GM21381 (cell line): ENCODE measurements around the gene TKT.

Experiments
- ATAC-seq: cut with Tn5 transposase; IDR thresholded peaks from one replicate; pipeline ENCODE4 v1.9.1; 2021; ENCODE audit warnings: mild to moderate bottlenecking, moderate library complexity; ENCODE audit not compliant: unreplicated experiment

TKT gene

DNA sequence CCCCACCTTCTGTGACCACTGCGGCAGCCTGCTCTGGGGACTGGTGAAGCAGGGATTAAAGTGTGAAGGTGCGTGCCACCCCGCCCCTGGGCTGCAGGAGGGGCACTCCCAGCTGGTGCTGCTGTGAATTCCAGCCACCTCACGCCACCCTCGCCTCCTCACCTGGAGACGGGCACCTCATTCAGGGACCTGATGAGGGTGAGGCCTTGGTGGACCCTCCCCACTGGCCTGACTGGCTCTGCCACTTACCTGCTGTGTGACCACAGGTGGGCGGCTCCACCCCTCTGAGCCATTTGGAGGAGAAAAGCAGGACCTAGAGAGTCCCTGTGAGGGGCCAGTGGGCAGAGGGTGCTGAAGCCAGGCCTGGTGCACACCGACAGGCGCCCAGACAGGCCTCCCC is 72.3 kb downstream of the TKT start:
- no peak for ATAC-seq

DNA sequence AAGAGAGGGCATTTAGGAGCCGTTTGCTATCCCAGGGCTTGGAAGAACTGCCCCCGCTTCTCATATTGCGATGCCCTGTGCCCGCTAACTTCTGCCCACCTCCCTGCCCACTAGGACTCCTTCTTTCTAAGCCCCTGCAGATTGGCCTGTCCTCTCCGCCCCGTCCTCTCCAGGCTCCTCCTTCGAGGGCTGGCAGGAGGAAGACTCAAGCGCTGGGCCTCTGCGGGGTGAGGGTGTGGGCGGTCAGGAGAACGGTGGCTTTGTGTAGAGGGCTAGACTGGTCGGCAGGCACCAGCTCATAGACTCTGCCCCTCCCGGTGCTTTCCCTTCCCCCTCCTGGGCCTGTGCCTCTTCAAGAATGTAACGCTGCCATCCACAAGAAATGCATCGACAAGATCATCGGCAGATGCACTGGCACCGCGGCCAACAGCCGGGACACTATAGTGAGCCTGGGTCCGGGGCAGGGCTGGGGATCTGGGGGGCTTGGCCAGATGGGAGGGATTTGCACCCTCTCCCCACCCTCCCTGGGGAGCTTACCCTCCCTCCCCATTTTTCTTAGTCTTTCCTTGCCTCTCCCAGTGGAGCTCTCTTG is 73.0 kb downstream of the TKT start:
- no peak for ATAC-seq

DNA sequence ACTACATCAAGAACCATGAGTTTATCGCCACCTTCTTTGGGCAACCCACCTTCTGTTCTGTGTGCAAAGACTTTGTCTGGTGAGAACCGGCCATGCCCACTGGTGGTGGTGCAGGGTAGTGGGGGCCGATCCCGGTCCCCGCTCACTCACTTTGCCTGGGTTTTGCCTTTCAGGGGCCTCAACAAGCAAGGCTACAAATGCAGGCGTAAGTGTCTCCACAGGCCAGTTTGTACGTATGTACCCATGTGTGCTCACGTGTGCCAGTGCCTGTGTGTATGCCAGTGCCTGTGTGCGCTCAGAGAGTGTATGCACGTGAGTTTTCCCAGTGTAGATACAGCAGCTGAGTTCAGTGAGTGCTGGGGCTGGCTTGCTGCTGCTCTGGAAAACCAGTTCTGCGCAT is 74.3 kb downstream of the TKT start:
- ATAC-seq: no peak

DNA sequence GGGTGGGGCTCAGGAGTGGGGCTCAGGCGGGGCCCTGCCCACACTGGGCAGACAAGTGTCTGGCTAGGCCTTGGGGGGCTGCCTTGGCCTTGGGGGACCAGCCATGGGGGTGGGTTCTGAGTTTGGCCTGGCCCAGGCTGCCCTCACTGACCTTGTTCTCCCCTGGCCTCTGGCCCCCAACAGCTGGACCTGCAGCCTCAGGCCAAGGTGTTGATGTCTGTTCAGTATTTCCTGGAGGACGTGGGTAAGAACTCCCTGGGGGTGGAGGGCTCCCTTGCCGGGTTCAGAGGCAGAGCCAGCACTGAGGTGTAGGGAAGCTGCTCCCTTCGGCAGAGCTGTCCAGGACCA is 74.8 kb downstream of the TKT start:
- ATAC-seq: no peak

DNA sequence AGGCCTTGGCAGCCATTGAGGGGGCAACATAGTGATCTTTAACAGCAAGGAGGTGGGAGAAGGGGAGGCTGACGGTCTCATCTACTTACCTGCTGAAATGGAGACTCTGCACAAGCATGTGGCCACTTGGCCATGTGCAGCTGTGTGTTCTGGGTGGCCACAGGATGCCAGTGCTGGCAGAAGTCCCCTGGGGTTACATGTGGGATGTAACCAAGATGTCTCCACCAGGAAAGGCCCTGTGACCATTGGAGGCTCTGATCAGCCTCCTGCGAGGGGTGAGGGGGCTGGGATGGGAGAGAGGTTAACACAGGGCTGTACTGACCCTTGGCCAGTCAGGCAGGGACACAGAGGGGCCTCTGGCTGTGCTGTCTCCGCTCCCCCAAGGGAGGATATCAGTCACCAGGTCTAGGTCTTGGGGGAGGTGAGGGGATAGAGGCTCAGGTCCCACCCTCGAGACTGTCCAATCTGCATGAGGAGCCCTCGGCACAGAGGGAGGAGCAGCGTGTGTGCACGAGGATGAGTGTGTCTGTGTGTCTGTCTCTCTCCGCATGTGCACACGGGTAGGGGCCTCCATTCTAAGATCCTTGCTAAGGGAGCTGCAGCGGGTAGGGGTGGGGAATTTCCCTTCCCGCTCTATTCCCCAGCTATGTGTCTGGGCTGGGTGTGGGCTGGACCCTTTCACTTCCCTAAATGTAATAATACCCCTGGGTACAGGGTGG is 75.4 kb downstream of the TKT start:
- peak; percentile 90 for ATAC-seq

DNA sequence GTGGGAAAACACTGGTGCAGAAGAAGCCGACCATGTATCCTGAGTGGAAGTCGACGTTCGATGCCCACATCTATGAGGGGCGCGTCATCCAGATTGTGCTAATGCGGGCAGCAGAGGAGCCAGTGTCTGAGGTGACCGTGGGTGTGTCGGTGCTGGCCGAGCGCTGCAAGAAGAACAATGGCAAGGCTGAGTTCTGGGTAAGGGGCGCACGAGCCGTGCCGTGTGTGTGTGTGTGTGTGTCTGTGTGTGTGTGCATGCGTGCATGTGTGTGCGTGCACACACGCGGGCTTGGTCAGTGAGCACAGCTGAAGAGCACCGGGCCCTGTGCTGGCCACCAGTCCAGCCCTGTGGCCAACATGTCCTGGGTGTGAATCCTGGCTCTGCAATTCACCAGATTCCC is 76.2 kb downstream of the TKT start:
- ATAC-seq: no peak

DNA sequence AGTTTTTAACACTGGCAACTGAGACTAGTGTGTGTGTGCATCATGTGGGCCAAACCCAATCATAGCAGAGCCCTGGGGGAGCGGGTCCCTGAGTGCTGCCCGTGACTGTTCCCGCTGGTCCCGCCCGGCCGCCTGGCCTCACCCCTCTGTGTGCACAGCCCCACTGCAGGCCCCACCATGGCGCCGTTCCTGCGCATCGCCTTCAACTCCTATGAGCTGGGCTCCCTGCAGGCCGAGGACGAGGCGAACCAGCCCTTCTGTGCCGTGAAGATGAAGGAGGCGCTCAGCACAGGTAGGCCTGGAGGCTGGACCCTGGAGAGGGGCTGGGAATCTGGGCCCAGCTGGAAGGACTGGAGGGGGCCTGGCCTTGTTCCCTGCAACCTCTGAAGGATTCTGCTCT is 77.6 kb downstream of the TKT start:
- ATAC-seq: no peak

DNA sequence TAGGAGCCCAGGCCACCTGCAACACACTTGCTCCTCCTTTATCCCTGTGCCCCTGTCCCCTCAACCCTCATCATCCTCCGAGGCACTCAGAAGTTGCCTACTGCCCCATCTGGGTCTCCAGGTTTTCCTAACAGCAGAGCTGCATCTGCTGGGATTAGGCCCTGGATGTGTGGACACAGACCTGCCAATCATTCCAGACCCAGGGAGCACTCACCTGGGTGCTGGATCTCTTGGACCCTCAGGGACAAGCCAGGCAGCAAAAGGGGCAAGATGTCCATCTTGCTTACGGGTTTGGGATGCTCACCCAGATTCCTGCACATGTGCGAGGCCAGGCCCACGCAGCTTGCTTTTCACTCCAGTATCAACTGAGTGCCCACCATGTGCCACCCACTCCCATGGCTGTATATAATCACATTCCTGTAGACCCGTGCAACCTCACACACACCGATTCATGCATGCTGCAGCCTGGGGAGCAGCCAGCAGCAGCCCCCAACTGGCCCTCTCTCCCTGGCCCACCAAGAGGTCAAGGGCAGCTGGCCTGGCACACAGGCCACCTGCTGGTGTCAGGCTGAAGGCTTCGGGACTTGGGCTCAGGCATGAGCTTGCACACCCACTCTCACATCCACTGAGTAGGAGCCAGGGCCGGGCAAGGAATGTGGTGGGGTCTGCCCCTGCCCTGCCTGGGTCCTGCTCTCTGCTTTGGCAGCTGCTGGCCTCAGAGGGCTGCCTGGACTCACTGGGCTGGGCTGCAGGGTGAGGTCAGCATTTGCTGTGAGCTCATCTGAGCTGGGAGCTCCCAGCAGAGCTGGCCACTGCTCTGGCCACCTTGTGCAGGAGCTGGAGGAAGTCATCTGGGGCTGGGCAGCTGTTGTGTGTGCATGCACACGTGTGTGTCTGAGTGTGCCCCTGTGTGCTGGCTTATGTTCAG is 79.9 kb downstream of the TKT start:
- no peak for ATAC-seq
